Right lobe of liver (tissue), 6 donors: Measurements from ENCODE around the gene PIWIL4. TPM values are rescaled to one million over a fixed set of nuclear protein-coding genes. Genes with fewer than 3 reads are reported as not detected.

Source experiments
- ATAC-seq, 4 donors: fragments of 200-7000 bp; cut with Tn5 transposase; one replicate each; pipeline ENCODE4 v1.9.1; 2020; ENCODE audit warnings: mild to moderate bottlenecking in 4 of 4, moderate library complexity in 4 of 4
- DNase-seq, 3 donors: peaks; one replicate each; pipeline ENCODE4 v3.0.0-alpha.2; 2020
- H3K27ac ChIP-seq, 3 donors: fragments of 200-600 bp; one replicate each; pipeline ENCODE4 v1.8.0; 2022
- H3K27me3 ChIP-seq, 2 donors: fragments of 200-600 bp; one replicate each; pipeline ENCODE4 v1.8.0; 2022
- H3K36me3 ChIP-seq, 4 donors: fragments of 200-600 bp; sonication (generic) in 1 of 4; one replicate each; pipeline versions ENCODE4 v1.5.1 to v1.8.0; 2017 to 2022; ENCODE audit warnings: control low read depth in 1 of 4
- H3K4me1 ChIP-seq, 4 donors: fragments of 200-600 bp; sonication (generic) in 1 of 4; one replicate each; pipeline versions ENCODE4 v1.5.1 to v1.8.0; 2017 to 2022; ENCODE audit warnings: control low read depth in 1 of 4
- H3K4me3 ChIP-seq, 3 donors: fragments of 200-600 bp; one replicate each; pipeline ENCODE4 v1.8.0; 2022
- H3K9me3 ChIP-seq, 4 donors: fragments of 200-600 bp; sonication (generic) in 1 of 4; one replicate each; pipeline versions ENCODE4 v1.5.1 to v1.8.0; 2017 to 2022; ENCODE audit warnings: control low read depth in 1 of 4
- POLR2A ChIP-seq: fragments of 450-650 bp; IDR thresholded peaks from one replicate; pipeline ENCODE4 v1.6.1; 2017; ENCODE audit warnings: antibody characterized with exemption, mild to moderate bottlenecking
- WGBS: methylation state at CpG from one replicate; pipeline ENCODE4 v1.1.6; 2018; ENCODE audit warnings: low coverage, low lambda C conversion rate; ENCODE audit not compliant: insufficient coverage; ENCODE audit errors: missing lambda C conversion rate; 5-methylcytosine and 5-hydroxymethylcytosine counted together
- intact Hi-C, 2 donors: fragments of 100-400 bp; cut with DNase I; formaldehyde crosslinking; loops; one replicate each; pipeline versions ENCODE4 v1.11.2 to v1.14.1; 2022
- total RNA-seq, 6 experiments: library from RNA; depleted of rRNA in 2 of 6; stranded (reverse); fragments of >200 nt in 2 of 6; fragmentation: NEBNext Ultra II Directional in 3 of 6; extraction: Animal tissue kit (Norgen Biotek cat#: 25700) in 3 of 6; gene quantifications; one replicate each; pipeline versions ENCODE4 v1.1.0 to v1.2.4, GENCODE V29; 2016 to 2023
- TF ChIP-seq, protein P1 (sequence below), 4 donors: fragments of 200-600 bp in 3 of 4; fragments of 450-650 bp in 1 of 4; IDR thresholded peaks; one replicate each; pipeline versions ENCODE4 v1.5.1 to v1.8.0; 2016 to 2022; ENCODE audit warnings: antibody characterized with exemption in 4 of 4, mild to moderate bottlenecking in 2 of 4
- donor health status: DM: no; HTN: yes; CAD: no.
- donor health status: DM: no; HTN: no; CAD: no.
- donor health status: DM: no; HTN: no; CAD: no.
- donor health status: DM: no; HTN: yes; CAD: no.
- donor health status: DM: no; HTN: yes; CAD: no.

PIWIL4 gene
- total RNA-seq, 6 experiments from 2014 or later, result 0.12 to 0.71 (median 0.51) TPM

DNA sequence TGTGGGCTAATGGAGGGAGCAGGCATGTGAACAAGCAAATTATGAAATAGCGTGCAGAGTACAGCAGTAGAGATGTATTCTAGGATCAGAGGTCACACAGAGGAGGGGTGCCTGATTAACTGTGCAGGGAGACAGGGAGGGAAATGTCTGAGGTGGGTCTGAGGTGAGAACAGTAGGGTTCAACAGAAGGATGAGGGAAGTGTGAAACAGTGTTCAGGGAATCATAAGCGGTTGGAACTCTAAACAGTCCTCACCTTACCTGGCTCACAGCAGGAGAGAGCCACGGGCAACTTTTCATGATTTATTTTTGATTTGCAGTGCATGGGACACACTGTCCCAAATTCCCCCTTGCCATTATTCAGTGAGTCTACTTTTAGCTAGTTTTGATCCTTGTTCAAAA is 90.5 kb downstream of the PIWIL4 start:
- WGBS, result 46% methylated on average over 3 of the region's 3 CpGs
- intact Hi-C loops, result no loop called here
- TF ChIP-seq, protein P1, sequence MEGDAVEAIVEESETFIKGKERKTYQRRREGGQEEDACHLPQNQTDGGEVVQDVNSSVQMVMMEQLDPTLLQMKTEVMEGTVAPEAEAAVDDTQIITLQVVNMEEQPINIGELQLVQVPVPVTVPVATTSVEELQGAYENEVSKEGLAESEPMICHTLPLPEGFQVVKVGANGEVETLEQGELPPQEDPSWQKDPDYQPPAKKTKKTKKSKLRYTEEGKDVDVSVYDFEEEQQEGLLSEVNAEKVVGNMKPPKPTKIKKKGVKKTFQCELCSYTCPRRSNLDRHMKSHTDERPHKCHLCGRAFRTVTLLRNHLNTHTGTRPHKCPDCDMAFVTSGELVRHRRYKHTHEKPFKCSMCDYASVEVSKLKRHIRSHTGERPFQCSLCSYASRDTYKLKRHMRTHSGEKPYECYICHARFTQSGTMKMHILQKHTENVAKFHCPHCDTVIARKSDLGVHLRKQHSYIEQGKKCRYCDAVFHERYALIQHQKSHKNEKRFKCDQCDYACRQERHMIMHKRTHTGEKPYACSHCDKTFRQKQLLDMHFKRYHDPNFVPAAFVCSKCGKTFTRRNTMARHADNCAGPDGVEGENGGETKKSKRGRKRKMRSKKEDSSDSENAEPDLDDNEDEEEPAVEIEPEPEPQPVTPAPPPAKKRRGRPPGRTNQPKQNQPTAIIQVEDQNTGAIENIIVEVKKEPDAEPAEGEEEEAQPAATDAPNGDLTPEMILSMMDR (IDR thresholded peaks at IDR 0.05), result no peak
- TF ChIP-seq POLR2A, result no peak
- H3K27me3 ChIP-seq, result no peaks in the 10 kb centered on the region
- no peaks in the 10 kb centered on the region for H3K36me3 ChIP-seq
- no peaks in the 10 kb centered on the region for H3K9me3 ChIP-seq
- ATAC-seq, result no peak
- no peak overlapping the region for H3K4me3 ChIP-seq
- H3K27ac ChIP-seq, result no peak overlapping the region
- DNase-seq, result no peak
- H3K4me1 ChIP-seq, result no peaks in the 10 kb centered on the region

DNA sequence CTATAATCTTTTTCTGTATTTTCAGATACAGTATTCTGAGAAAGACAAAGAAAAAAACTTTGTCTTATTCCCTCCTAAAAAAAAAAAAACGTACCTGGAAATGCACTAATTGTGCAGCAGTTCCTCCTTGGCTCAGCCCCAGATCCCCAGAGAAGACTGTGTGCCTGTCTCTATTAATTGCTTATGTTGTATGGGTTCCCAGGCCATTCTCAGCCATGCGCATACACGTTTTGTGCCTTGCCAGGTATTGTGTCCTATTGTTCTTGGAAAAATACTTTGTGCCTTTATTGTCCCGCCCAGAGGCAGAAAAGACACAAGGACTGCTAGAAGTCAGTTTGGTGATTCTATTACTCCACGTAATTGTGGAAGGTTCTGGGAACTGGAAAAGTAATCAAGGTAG is 91.2 kb downstream of the PIWIL4 start:
- no peaks in the 10 kb centered on the region for H3K9me3 ChIP-seq
- no peak for DNase-seq
- 52% methylated on average over 5 of the region's 5 CpGs for WGBS
- no peaks in the 10 kb centered on the region for H3K27me3 ChIP-seq
- intact Hi-C loops, result no loop called here
- no peaks in the 10 kb centered on the region for H3K4me1 ChIP-seq
- H3K4me3 ChIP-seq, result no peak overlapping the region
- no peaks in the 10 kb centered on the region for H3K36me3 ChIP-seq
- TF ChIP-seq, protein P1 (IDR thresholded peaks at IDR 0.05), result no peak
- TF ChIP-seq POLR2A, result no peak
- H3K27ac ChIP-seq, result no peak overlapping the region
- no peak for ATAC-seq

DNA sequence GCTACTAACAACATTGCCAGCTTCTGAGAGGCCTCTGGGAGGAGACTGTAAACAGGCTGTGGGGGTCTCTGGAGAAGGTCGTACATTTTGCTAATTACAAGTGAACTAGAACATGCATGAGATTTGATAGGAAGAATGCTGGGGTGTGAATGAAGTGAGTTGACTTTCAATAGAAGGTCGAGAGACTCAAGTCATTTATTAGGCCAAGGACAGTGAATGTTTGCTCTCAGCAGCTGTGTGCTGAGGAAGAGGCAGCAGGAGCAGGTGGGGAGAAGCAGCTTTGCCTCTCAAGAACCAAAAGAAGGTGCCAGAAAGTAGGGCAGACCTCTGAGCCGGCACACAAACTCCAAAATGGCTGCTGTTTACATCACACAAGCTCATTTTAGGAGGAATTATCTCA is 91.7 kb downstream of the PIWIL4 start:
- H3K27me3 ChIP-seq, result no peaks in the 10 kb centered on the region
- WGBS, result 60% methylated on average over 3 of the region's 3 CpGs
- H3K4me3 ChIP-seq, result no peak overlapping the region
- intact Hi-C loops, result no loop called here
- ATAC-seq (no peak), DNase-seq (no peak)
- no peak overlapping the region for H3K27ac ChIP-seq
- H3K4me1 ChIP-seq, result no peaks in the 10 kb centered on the region
- H3K36me3 ChIP-seq, result no peaks in the 10 kb centered on the region
- no peaks in the 10 kb centered on the region for H3K9me3 ChIP-seq
- TF ChIP-seq, protein P1 (IDR thresholded peaks at IDR 0.05), result no peak
- no peak for TF ChIP-seq POLR2A

DNA sequence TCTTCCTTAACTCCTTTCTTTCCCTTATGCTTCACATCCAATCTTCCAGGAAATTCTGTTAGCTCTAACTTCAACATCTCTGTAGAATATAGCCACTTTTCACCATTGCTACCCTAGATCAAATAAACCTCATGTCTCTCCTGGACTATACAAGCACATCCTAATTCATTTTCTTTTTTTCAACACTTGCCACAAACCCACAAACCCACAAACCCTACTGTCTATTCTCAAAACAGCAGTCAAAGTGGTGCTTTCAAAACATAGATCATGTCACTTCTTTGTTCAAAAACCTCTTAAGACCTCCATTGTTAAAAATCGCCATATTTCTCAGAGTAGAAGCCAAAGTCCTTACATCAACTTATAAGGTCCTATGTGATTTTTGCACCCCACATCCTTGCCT is 94.3 kb downstream of the PIWIL4 start:
- no peak for ATAC-seq
- Histone ChIP-seq H3K36me3 (no peaks in the 10 kb centered on the region), H3K27me3 (no peaks in the 10 kb centered on the region), H3K4me3 (no peak overlapping the region), H3K27ac (no peak overlapping the region), H3K9me3 (no peaks in the 10 kb centered on the region), H3K4me1 (no peaks in the 10 kb centered on the region)
- WGBS, result 36% methylated on average over 1 of the region's 1 CpG
- no peak for DNase-seq
- intact Hi-C loops, result no loop called here
- TF ChIP-seq POLR2A, result no peak
- TF ChIP-seq, protein P1 (IDR thresholded peaks at IDR 0.05), result no peak
